CD4-positive, alpha-beta memory T cell (primary cell): ENCODE data around the gene PRICKLE2. TPM values are rescaled to one million over a fixed set of nuclear protein-coding genes. Genes with fewer than 3 reads are reported as not detected.

Experiments
- polyA plus RNA-seq, 2 donors: library from polyadenylated mRNA; unstranded; fragments of 300-500 nt; fragmentation: Illumina TruSeq; gene quantifications; one replicate each; pipeline ENCODE4 v1.2.3, GENCODE V29; 2021
- total RNA-seq, 2 experiments: library from RNA; stranded (reverse); gene quantifications; one replicate each; pipeline ENCODE4 v1.2.3, GENCODE V29; 2021

Gene PRICKLE2
- total and polyA plus RNA-seq, 4 experiments from 2014 or later: not detected

Other genes starting within 250 kb of the PRICKLE2 start
- 10 to 100 TPM; 65.7 to 68.1 TPM for gene PSMD6, start 202.0 kb downstream of the PRICKLE2 start, total RNA-seq
- 100 to 1,000 TPM; 127 to 152 TPM for gene PSMD6, start 202.0 kb downstream of the PRICKLE2 start, polyA plus RNA-seq